Vagina (tissue), 2 donors: Measurements from ENCODE around the gene KIAA2012. TPM values are rescaled to one million over a fixed set of nuclear protein-coding genes. Genes with fewer than 3 reads are reported as not detected.
A peak's percentile ranks its signal among the peaks of the same experiment; 100 is the strongest.

Experiments
- DNase-seq, 2 donors: peaks; one replicate each; pipeline ENCODE4 v3.0.0-alpha.2; 2017; ENCODE audit errors: extremely low spot score in 2 of 2
- H3K27ac ChIP-seq: fragments of 200-600 bp; sonication (generic); one replicate; pipeline ENCODE4 v1.5.1; 2019
- H3K27me3 ChIP-seq: fragments of 200-600 bp; sonication (generic); one replicate; pipeline ENCODE4 v1.5.1; 2019
- H3K36me3 ChIP-seq, 2 donors: fragments of 200-600 bp; sonication (generic); one replicate each; pipeline ENCODE4 v1.5.1; 2017 to 2019
- H3K4me1 ChIP-seq: fragments of 200-600 bp; sonication (generic); one replicate; pipeline ENCODE4 v1.5.1; 2019
- H3K4me3 ChIP-seq, 2 donors: fragments of 200-600 bp; sonication (generic); 1 replicate in 1 of 2; 2 replicates in 1 of 2; pipeline ENCODE4 v1.5.1; 2016 to 2019
- H3K9me3 ChIP-seq: fragments of 200-600 bp; sonication (generic); one replicate; pipeline ENCODE4 v1.5.1; 2019
- POLR2A ChIP-seq, 2 donors: fragments of 450-650 bp; IDR thresholded peaks; one replicate each; pipeline ENCODE4 v1.6.1; 2017; ENCODE audit warnings: antibody characterized with exemption in 2 of 2, mild to moderate bottlenecking in 2 of 2, moderate library complexity in 2 of 2
- POLR2AphosphoS5 ChIP-seq, 2 donors: sonication (generic); formaldehyde crosslinking; IDR thresholded peaks; one replicate each; pipeline ENCODE4 v1.9.0; 2017; ENCODE audit warnings: antibody characterized with exemption in 2 of 2, mild to moderate bottlenecking in 2 of 2, low read depth in 1 of 2; ENCODE audit not compliant: insufficient read depth in 1 of 2
- intact Hi-C: fragments of 100-400 bp; cut with DNase I; formaldehyde crosslinking; loops from one replicate; pipeline ENCODE4 v1.15.1; 2023
- total RNA-seq: library from RNA; depleted of rRNA; stranded (reverse); fragments of >200 nt; gene quantifications from one replicate; pipeline ENCODE4 v1.2.3, GENCODE V29; 2016
- TF ChIP-seq, protein P1 (sequence below), 3 experiments: fragments of 450-650 bp in 2 of 3; fragments of 200-600 bp in 1 of 3; sonication (generic) in 1 of 3; IDR thresholded peaks; one replicate each; pipeline ENCODE4 v1.5.1; 2017 to 2019; ENCODE audit warnings: antibody characterized with exemption in 3 of 3, mild to moderate bottlenecking in 2 of 3, moderate library complexity in 2 of 3

Gene KIAA2012
- total RNA-seq, 1 donor from 2014 or later = not detected

DNA sequence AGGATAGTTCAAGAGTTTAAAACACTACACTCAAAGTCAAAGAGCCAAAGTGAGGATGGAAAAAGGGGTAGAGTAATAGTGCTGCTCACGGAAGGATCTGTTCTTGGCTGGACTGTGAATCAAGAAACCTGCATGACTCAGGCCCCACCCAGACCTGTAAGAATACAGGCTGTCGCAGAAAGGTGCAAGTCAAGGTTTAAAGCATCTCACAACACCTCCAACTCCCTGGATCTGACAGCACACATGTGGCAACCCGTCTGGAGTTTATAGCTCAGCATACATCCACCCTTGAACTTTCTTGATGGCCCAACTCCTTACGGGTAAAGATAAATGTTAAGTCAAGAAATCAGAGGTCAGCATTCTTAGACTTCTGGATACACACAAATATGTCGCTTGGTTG is 6.3 kb downstream of the KIAA2012 start:
- intact Hi-C loops = no loop called here
- Histone ChIP-seq H3K4me3 (no peak overlapping the region), H3K27me3 (no peaks in the 10 kb centered on the region), H3K36me3 (no peaks in the 10 kb centered on the region), H3K9me3 (no peaks in the 10 kb centered on the region), H3K27ac (no peak overlapping the region), H3K4me1 (peaks cover 3% of the 10 kb centered on the region)
- TF ChIP-seq POLR2AphosphoS5 (IDR thresholded peaks at IDR 0.05; ENCODE audit: insufficient read depth in 1 of 2, low read depth in 1 of 2) = no peak
- TF ChIP-seq, protein P1, sequence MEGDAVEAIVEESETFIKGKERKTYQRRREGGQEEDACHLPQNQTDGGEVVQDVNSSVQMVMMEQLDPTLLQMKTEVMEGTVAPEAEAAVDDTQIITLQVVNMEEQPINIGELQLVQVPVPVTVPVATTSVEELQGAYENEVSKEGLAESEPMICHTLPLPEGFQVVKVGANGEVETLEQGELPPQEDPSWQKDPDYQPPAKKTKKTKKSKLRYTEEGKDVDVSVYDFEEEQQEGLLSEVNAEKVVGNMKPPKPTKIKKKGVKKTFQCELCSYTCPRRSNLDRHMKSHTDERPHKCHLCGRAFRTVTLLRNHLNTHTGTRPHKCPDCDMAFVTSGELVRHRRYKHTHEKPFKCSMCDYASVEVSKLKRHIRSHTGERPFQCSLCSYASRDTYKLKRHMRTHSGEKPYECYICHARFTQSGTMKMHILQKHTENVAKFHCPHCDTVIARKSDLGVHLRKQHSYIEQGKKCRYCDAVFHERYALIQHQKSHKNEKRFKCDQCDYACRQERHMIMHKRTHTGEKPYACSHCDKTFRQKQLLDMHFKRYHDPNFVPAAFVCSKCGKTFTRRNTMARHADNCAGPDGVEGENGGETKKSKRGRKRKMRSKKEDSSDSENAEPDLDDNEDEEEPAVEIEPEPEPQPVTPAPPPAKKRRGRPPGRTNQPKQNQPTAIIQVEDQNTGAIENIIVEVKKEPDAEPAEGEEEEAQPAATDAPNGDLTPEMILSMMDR (IDR thresholded peaks at IDR 0.05) = no peak
- TF ChIP-seq POLR2A (IDR thresholded peaks at IDR 0.05) = no peak
- no peak for DNase-seq

GRCh38 chr2:202084265-202084664 is 11.2 kb downstream of the KIAA2012 start:
- no peaks in the 10 kb centered on the region for H3K36me3 ChIP-seq
- DNase-seq = no peak
- H3K27me3 ChIP-seq = no peaks in the 10 kb centered on the region
- H3K27ac ChIP-seq = no peak overlapping the region
- no peak overlapping the region for H3K4me3 ChIP-seq
- H3K4me1 ChIP-seq = peaks cover 7% of the 10 kb centered on the region
- H3K9me3 ChIP-seq = no peaks in the 10 kb centered on the region
- intact Hi-C loops = no loop called here
- TF ChIP-seq, protein P1 (IDR thresholded peaks at IDR 0.05) = no peak
- TF ChIP-seq POLR2A (IDR thresholded peaks at IDR 0.05) (no peak), POLR2AphosphoS5 (IDR thresholded peaks at IDR 0.05; ENCODE audit: insufficient read depth in 1 of 2, low read depth in 1 of 2) (no peak)

DNA sequence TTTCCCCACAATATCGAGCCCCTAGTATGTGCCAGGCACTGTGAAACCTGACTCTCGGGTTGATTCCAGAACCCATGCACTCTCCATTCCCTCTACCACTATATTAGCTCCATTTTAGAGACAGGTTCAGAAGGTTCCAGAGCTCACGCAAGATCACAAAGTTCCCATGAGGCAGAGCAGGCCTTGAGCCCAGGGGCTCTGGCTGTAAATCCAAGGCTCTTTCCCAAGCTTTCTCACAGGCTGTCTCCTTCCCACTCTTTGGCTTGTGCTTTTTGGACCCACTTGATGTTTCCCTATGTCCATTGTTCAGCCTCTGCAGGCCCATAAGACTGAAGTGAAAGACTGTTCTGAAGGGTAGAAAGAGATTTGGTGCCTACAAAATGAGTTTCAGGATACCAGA is 15.7 kb downstream of the KIAA2012 start:
- Histone ChIP-seq H3K27me3 (no peaks in the 10 kb centered on the region), H3K9me3 (no peaks in the 10 kb centered on the region), H3K4me3 (no peak overlapping the region), H3K36me3 (no peaks in the 10 kb centered on the region), H3K4me1 (peaks cover 13% of the 10 kb centered on the region), H3K27ac (no peak overlapping the region)
- intact Hi-C loops = no loop called here
- no peak for TF ChIP-seq POLR2AphosphoS5 (IDR thresholded peaks at IDR 0.05; ENCODE audit: insufficient read depth in 1 of 2, low read depth in 1 of 2)
- no peak for DNase-seq

GRCh38 chr2:202090530-202090929 is 17.5 kb downstream of the KIAA2012 start:
- intact Hi-C loops = no loop called here
- Histone ChIP-seq H3K27ac (peak overlapping the region; percentile 33), H3K9me3 (no peaks in the 10 kb centered on the region), H3K27me3 (no peaks in the 10 kb centered on the region), H3K4me1 (peaks cover 6% of the 10 kb centered on the region), H3K4me3 (no peak overlapping the region), H3K36me3 (no peaks in the 10 kb centered on the region)
- no peak for DNase-seq
- no peak for TF ChIP-seq POLR2AphosphoS5 (IDR thresholded peaks at IDR 0.05; ENCODE audit: insufficient read depth in 1 of 2, low read depth in 1 of 2)
- TF ChIP-seq POLR2A (IDR thresholded peaks at IDR 0.05) = no peak

DNA sequence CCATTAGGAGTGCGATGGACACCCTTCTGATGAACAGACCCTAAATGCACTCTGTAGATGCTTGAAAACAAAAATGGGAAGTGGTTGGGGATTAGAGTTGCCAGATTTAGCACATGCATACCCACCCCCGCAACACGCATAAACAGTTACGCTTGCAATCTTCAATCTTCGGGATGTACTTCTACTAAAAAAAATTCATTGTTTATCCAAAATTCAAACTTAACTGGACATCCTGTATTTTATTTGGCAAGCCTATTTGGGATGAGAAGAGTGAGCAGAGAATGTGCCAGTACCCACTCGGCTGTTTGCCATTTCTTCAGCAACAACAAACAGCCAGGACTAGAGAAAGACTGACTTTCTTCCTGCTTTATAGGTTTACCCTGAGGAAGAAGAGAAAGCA is 18.4 kb downstream of the KIAA2012 start:
- Histone ChIP-seq H3K27me3 (no peaks in the 10 kb centered on the region), H3K4me1 (peaks cover 6% of the 10 kb centered on the region), H3K9me3 (no peaks in the 10 kb centered on the region), H3K4me3 (no peak overlapping the region), H3K36me3 (no peaks in the 10 kb centered on the region), H3K27ac (peak overlapping the region; percentile 33)
- TF ChIP-seq POLR2AphosphoS5 (IDR thresholded peaks at IDR 0.05; ENCODE audit: insufficient read depth in 1 of 2, low read depth in 1 of 2) = peak in 1 of 2 donors; percentile 42
- no peak for TF ChIP-seq POLR2A (IDR thresholded peaks at IDR 0.05)
- DNase-seq = no peak
- intact Hi-C loops = no loop called here

GRCh38 chr2:202094426-202094986 is 21.5 kb downstream of the KIAA2012 start:
- intact Hi-C loops = no loop called here
- no peaks in the 10 kb centered on the region for H3K9me3 ChIP-seq
- no peak for DNase-seq
- TF ChIP-seq, protein P1 (IDR thresholded peaks at IDR 0.05) = no peak
- TF ChIP-seq POLR2A (IDR thresholded peaks at IDR 0.05) (no peak), POLR2AphosphoS5 (IDR thresholded peaks at IDR 0.05; ENCODE audit: insufficient read depth in 1 of 2, low read depth in 1 of 2) (no peak)
- no peak overlapping the region for H3K27ac ChIP-seq
- H3K4me1 ChIP-seq = peaks cover 6% of the 10 kb centered on the region
- no peak overlapping the region for H3K4me3 ChIP-seq
- H3K36me3 ChIP-seq = no peaks in the 10 kb centered on the region
- no peaks in the 10 kb centered on the region for H3K27me3 ChIP-seq
